Panc1 (cell line): Measurements from ENCODE around the gene PKP3.

Source experiments
- POLR2AphosphoS5 ChIP-seq: IDR thresholded peaks from 2 replicates; pipeline ENCODE4 v1.6.1; 2012; ENCODE audit warnings: mild to moderate bottlenecking, low read depth, low read length, moderate library complexity
- SIN3A ChIP-seq: IDR thresholded peaks from 2 replicates; pipeline ENCODE4 v1.6.1; 2012; ENCODE audit warnings: low read depth, mild to moderate bottlenecking, low read length, moderate library complexity, borderline replicate concordance; ENCODE audit not compliant: insufficient read depth
- TCF7L2 ChIP-seq: IDR thresholded peaks from 2 replicates; pipeline ENCODE4 v1.6.1; 2011; ENCODE audit warnings: mild to moderate bottlenecking, low read depth, low read length, inconsistent platforms
- TF ChIP-seq, protein P1 (sequence below), 2 experiments: IDR thresholded peaks; 2 replicates each; pipeline ENCODE4 v1.6.1; 2011 to 2012; ENCODE audit warnings: low read depth in 2 of 2, control low read depth in 1 of 2, low read length in 1 of 2, mild to moderate bottlenecking in 1 of 2, moderate library complexity in 1 of 2; ENCODE audit not compliant: insufficient read depth in 1 of 2
- TF ChIP-seq, protein P2 (sequence below): fragments of 450-650 bp; IDR thresholded peaks from 2 replicates; pipeline ENCODE4 v1.5.1; 2017; ENCODE audit warnings: mild to moderate bottlenecking

DNA sequence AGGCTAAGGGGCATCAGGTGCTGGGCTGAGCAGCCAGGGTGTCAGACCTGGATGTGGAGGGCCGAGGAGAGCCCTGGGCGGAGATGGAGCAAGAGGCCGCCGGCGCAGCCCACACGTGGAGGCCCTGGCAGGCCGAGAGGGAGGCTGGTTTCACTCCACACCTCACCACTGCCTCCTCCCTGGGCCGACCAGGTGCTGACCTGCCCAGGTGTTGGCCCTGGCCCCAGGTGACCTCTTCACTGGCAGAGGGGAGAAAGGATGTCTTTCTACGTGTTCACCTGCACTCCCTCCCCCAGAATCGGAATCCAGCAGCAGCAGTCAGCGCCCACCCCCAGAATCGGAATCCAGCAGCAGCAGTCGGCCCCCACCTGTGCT lies 47.0 kb downstream of the PKP3 start:
- TF ChIP-seq, protein P1, sequence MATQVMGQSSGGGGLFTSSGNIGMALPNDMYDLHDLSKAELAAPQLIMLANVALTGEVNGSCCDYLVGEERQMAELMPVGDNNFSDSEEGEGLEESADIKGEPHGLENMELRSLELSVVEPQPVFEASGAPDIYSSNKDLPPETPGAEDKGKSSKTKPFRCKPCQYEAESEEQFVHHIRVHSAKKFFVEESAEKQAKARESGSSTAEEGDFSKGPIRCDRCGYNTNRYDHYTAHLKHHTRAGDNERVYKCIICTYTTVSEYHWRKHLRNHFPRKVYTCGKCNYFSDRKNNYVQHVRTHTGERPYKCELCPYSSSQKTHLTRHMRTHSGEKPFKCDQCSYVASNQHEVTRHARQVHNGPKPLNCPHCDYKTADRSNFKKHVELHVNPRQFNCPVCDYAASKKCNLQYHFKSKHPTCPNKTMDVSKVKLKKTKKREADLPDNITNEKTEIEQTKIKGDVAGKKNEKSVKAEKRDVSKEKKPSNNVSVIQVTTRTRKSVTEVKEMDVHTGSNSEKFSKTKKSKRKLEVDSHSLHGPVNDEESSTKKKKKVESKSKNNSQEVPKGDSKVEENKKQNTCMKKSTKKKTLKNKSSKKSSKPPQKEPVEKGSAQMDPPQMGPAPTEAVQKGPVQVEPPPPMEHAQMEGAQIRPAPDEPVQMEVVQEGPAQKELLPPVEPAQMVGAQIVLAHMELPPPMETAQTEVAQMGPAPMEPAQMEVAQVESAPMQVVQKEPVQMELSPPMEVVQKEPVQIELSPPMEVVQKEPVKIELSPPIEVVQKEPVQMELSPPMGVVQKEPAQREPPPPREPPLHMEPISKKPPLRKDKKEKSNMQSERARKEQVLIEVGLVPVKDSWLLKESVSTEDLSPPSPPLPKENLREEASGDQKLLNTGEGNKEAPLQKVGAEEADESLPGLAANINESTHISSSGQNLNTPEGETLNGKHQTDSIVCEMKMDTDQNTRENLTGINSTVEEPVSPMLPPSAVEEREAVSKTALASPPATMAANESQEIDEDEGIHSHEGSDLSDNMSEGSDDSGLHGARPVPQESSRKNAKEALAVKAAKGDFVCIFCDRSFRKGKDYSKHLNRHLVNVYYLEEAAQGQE (IDR thresholded peaks at IDR 0.05; ENCODE audit: insufficient read depth in 1 of 2, low read depth in 2 of 2, low read length in 1 of 2), result no peak
- TF ChIP-seq, protein P2, sequence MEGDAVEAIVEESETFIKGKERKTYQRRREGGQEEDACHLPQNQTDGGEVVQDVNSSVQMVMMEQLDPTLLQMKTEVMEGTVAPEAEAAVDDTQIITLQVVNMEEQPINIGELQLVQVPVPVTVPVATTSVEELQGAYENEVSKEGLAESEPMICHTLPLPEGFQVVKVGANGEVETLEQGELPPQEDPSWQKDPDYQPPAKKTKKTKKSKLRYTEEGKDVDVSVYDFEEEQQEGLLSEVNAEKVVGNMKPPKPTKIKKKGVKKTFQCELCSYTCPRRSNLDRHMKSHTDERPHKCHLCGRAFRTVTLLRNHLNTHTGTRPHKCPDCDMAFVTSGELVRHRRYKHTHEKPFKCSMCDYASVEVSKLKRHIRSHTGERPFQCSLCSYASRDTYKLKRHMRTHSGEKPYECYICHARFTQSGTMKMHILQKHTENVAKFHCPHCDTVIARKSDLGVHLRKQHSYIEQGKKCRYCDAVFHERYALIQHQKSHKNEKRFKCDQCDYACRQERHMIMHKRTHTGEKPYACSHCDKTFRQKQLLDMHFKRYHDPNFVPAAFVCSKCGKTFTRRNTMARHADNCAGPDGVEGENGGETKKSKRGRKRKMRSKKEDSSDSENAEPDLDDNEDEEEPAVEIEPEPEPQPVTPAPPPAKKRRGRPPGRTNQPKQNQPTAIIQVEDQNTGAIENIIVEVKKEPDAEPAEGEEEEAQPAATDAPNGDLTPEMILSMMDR, result no peak
- TF ChIP-seq TCF7L2 (no peak), POLR2AphosphoS5 (no peak), SIN3A (no peak)
